Measurements from ENCODE around the gene MRPL1. TPM values are rescaled to one million over a fixed set of nuclear protein-coding genes. Genes with fewer than 3 reads are reported as not detected.

Gene MRPL1
- total RNA-seq, 2 donors from 2014 or later: 25.7 to 33.7 TPM

Other genes with a start within 250 kb of the MRPL1 start
- 10 to 100 TPM; 40.2 to 49.8 TPM for gene CNOT6L, start 43.5 kb upstream of the MRPL1 start, total RNA-seq
- gene FRAS1, start 194.5 kb downstream of the MRPL1 start, total RNA-seq: 1 to 10 TPM; 1.3 to 1.8 TPM

Data from left colon (tissue), 2 donors.